NCI-H1092 treated with DMSO at 0.1 percent for 48 hours (cell line): ENCODE data around the gene MED15.
"Not testable (repeated sequence)": the region's sequence is repeated elsewhere in the genome, so short reads cannot be mapped to it uniquely, and the experiment has no call there.

Source experiments
- DNase-seq: peaks from one replicate; lab custom pipeline; 2025; lab: John Stamatoyannopoulos, UW

MED15 gene

GRCh38 chr22:20507253-20508066 is at the start of gene MED15:
MED15 (plus strand) TSS chr22:20507610; CDS start chr22:20507679, 69 bp downstream.
- DNase-seq, result peak; percentile 88

- no peak for DNase-seq
These were observed 48.8 kb upstream of the MED15 start for GRCh38 chr22:20458530-20459151.

- DNase-seq, result no peak
These were observed 48.3 kb upstream of the MED15 start for GRCh38 chr22:20459152-20459542.

- DNase-seq, result no peak
These were observed 47.5 kb upstream of the MED15 start for GRCh38 chr22:20459862-20460261.

- DNase-seq, result no peak
These were observed 43.9 kb upstream of the MED15 start for GRCh38 chr22:20463324-20464095.

- DNase-seq, result no peak
These were observed 43.3 kb upstream of the MED15 start for GRCh38 chr22:20464096-20464614.

GRCh38 chr22:20464912-20465758 is 42.3 kb upstream of the MED15 start:
- no peak for DNase-seq

GRCh38 chr22:20465759-20466077 is 41.7 kb upstream of the MED15 start:
- DNase-seq, result no peak

GRCh38 chr22:20466659-20467379 is 40.6 kb upstream of the MED15 start:
- DNase-seq, result no peak

GRCh38 chr22:20469110-20469868 is 38.1 kb upstream of the MED15 start:
- no peak for DNase-seq

GRCh38 chr22:20470525-20470924 is 36.9 kb upstream of the MED15 start:
- DNase-seq, result not testable (repeated sequence)

GRCh38 chr22:20471126-20471833 is 36.1 kb upstream of the MED15 start:
- DNase-seq, result no peak

GRCh38 chr22:20472629-20473442 is 34.6 kb upstream of the MED15 start:
- no peak for DNase-seq

GRCh38 chr22:20475115-20475436 is 32.3 kb upstream of the MED15 start:
- DNase-seq, result no peak

- DNase-seq, result not testable (repeated sequence)
These were observed 31.8 kb upstream of the MED15 start for GRCh38 chr22:20475569-20475968.

GRCh38 chr22:20478059-20478458 is 29.4 kb upstream of the MED15 start:
- not testable (repeated sequence) for DNase-seq

- no peak for DNase-seq
These were observed 27.7 kb upstream of the MED15 start for GRCh38 chr22:20479612-20480196.

GRCh38 chr22:20483143-20483506 is 24.3 kb upstream of the MED15 start:
- not testable (repeated sequence) for DNase-seq

- no peak for DNase-seq
These were observed 23.6 kb upstream of the MED15 start for GRCh38 chr22:20483771-20484170.
